Activated CD4-positive, alpha-beta T cell treated with anti-CD3 and anti-CD28 coated beads, Interleukin-2, amount 50 U/mL, for 48 hours (primary cell): ENCODE measurements around the gene SNIP1.
"Not testable (repeated sequence)": the region's sequence is repeated elsewhere in the genome, so short reads cannot be mapped to it uniquely, and the experiment has no call there.

ENCODE experiments used
- DNase-seq, 2 experiments: peaks; one replicate each; pipeline ENCODE4 v3.0.0-alpha.2; 2020

SNIP1 gene

GRCh38 chr1:37553927-37554808, at the start of gene SNIP1:
SNIP1 (minus strand) TSS chr1:37554293; CDS start chr1:37554229, 64 bp downstream.
- peak; percentile 86 to 91 for DNase-seq

- peak; percentile 19 to 29 for DNase-seq
These were observed 48.9 kb upstream of the SNIP1 start for GRCh38 chr1:37602750-37603694.

GRCh38 chr1:37601441-37601840, 47.3 kb upstream of the SNIP1 start:
- no peak for DNase-seq

GRCh38 chr1:37599940-37600339, 45.8 kb upstream of the SNIP1 start:
- DNase-seq, result no peak

GRCh38 chr1:37596182-37596667, 42.1 kb upstream of the SNIP1 start:
- no peak for DNase-seq

GRCh38 chr1:37595440-37596181, 41.5 kb upstream of the SNIP1 start, which contains the start of gene GNL2:
GNL2 (minus strand) TSS chr1:37595937; CDS start chr1:37595822, 115 bp downstream.
- peak; percentile 97 for DNase-seq

- no peak for DNase-seq
These were observed 39.6 kb upstream of the SNIP1 start for GRCh38 chr1:37593726-37594125.

GRCh38 chr1:37588939-37589338, 34.8 kb upstream of the SNIP1 start:
- no peak for DNase-seq

GRCh38 chr1:37584544-37584943, 30.5 kb upstream of the SNIP1 start:
- DNase-seq, result not testable (repeated sequence)

- no peak for DNase-seq
These were observed 21.6 kb upstream of the SNIP1 start for GRCh38 chr1:37575692-37576091.

- DNase-seq, result no peak
These were observed 20.9 kb upstream of the SNIP1 start for GRCh38 chr1:37574834-37575480.

GRCh38 chr1:37570528-37571334, 16.6 kb upstream of the SNIP1 start:
- no peak for DNase-seq

GRCh38 chr1:37567023-37567422, 12.9 kb upstream of the SNIP1 start:
- DNase-seq, result no peak

- no peak for DNase-seq
These were observed 10.8 kb upstream of the SNIP1 start for GRCh38 chr1:37564892-37565291.

GRCh38 chr1:37562984-37563383, 8.9 kb upstream of the SNIP1 start:
- no peak for DNase-seq

- DNase-seq, result peak; percentile 43 to 53
These were observed 7.3 kb upstream of the SNIP1 start for GRCh38 chr1:37561133-37562132.

- no peak for DNase-seq
These were observed 6.5 kb upstream of the SNIP1 start for GRCh38 chr1:37560401-37561132.

GRCh38 chr1:37559957-37560379, 5.9 kb upstream of the SNIP1 start:
- not testable (repeated sequence) for DNase-seq

GRCh38 chr1:37559080-37559479, 5.0 kb upstream of the SNIP1 start:
- no peak for DNase-seq
